Measurements from ENCODE around the gene OR5K4. TPM values are rescaled to one million over a fixed set of nuclear protein-coding genes. Genes with fewer than 3 reads are reported as not detected.

OR5K4 gene
- total RNA-seq, 4 donors from 2014 or later, result not detected

- no peak overlapping the region for H3K27ac ChIP-seq
- DNase-seq, result no peak
- no peaks in the 10 kb centered on the region for H3K27me3 ChIP-seq
- no peaks in the 10 kb centered on the region for H3K4me1 ChIP-seq
- no peaks in the 10 kb centered on the region for H3K36me3 ChIP-seq
- no peaks in the 10 kb centered on the region for H3K9me3 ChIP-seq
- no peak for TF ChIP-seq POLR2A (IDR thresholded peaks at IDR 0.05)
- TF ChIP-seq, protein P1, sequence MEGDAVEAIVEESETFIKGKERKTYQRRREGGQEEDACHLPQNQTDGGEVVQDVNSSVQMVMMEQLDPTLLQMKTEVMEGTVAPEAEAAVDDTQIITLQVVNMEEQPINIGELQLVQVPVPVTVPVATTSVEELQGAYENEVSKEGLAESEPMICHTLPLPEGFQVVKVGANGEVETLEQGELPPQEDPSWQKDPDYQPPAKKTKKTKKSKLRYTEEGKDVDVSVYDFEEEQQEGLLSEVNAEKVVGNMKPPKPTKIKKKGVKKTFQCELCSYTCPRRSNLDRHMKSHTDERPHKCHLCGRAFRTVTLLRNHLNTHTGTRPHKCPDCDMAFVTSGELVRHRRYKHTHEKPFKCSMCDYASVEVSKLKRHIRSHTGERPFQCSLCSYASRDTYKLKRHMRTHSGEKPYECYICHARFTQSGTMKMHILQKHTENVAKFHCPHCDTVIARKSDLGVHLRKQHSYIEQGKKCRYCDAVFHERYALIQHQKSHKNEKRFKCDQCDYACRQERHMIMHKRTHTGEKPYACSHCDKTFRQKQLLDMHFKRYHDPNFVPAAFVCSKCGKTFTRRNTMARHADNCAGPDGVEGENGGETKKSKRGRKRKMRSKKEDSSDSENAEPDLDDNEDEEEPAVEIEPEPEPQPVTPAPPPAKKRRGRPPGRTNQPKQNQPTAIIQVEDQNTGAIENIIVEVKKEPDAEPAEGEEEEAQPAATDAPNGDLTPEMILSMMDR (IDR thresholded peaks at IDR 0.05), result no peak
- no peak overlapping the region for H3K4me3 ChIP-seq
These were observed 27.4 kb upstream of the OR5K4 start for GRCh38 chr3:98326105-98326893.

GRCh38 chr3:98326945-98327344 lies 26.7 kb upstream of the OR5K4 start:
- no peak for DNase-seq
- no peaks in the 10 kb centered on the region for H3K4me1 ChIP-seq
- no peaks in the 10 kb centered on the region for H3K36me3 ChIP-seq
- no peak for TF ChIP-seq POLR2A (IDR thresholded peaks at IDR 0.05)
- TF ChIP-seq, protein P1 (IDR thresholded peaks at IDR 0.05), result no peak
- no peak overlapping the region for H3K27ac ChIP-seq
- no peaks in the 10 kb centered on the region for H3K9me3 ChIP-seq
- no peaks in the 10 kb centered on the region for H3K27me3 ChIP-seq
- H3K4me3 ChIP-seq, result no peak overlapping the region

DNA sequence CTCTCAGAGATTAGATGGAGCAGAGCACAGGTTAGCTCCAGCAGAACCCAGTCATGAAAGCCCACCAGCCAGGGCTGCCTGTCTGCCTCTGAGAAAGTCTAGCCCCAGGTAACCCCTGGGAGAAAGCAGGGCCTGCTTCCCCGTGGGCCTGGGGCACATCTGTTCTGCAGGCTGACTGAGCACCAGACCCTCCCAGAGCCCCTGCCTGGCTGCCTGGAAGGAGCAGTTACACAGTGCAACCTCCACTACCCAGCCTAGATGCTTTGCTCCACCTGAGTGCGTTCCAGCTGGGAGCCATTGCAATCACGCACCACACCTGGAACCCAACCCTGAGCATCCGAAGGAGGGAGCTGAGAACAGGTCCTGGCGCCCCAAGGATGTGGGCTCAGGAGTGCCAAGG lies 24.7 kb upstream of the OR5K4 start:
- H3K36me3 ChIP-seq, result no peaks in the 10 kb centered on the region
- H3K9me3 ChIP-seq, result no peaks in the 10 kb centered on the region
- H3K4me1 ChIP-seq, result no peaks in the 10 kb centered on the region
- no peak overlapping the region for H3K4me3 ChIP-seq
- TF ChIP-seq, protein P1 (IDR thresholded peaks at IDR 0.05), result no peak
- TF ChIP-seq POLR2A (IDR thresholded peaks at IDR 0.05), result no peak
- no peak for DNase-seq
- H3K27me3 ChIP-seq, result no peaks in the 10 kb centered on the region
- no peak overlapping the region for H3K27ac ChIP-seq

DNA sequence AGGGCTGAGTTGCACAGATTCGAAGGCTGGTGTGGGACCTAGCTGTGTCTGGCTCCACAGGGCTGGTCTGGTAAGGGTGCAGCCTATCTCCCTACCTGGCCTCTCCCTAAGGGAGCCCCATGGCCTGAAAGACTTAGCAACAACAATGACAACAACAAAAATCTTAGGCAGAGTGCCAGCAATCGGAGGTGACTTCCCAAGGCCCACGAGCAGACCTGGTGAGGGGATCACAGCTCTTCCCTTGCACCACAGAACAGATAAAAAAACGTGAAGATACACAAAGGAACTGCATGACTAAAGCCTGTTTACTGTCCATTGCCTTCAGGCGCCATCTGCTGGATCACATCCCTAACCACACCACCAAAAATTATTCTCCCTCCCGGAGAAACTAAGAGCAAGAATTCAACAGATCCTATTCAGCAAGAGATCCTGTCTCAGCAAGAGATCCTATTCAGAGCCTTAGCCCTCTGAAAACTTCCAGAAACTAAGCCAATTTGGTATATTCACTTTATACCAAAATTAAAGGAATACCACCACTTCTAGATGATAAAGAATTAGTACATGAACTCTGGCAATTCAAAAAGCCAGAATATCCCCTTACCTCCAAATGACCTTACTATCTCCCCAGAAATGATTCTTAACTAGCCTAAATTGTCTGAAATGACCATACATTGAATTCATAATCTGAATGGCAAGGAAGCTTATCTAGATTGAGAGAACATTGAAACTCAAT lies 24.1 kb upstream of the OR5K4 start:
- Histone ChIP-seq H3K4me3 (no peak overlapping the region), H3K36me3 (no peaks in the 10 kb centered on the region), H3K4me1 (no peaks in the 10 kb centered on the region), H3K27ac (no peak overlapping the region), H3K9me3 (no peaks in the 10 kb centered on the region), H3K27me3 (no peaks in the 10 kb centered on the region)
- peak in 1 of 3 donors; percentile 54 for DNase-seq
- no peak for TF ChIP-seq POLR2A (IDR thresholded peaks at IDR 0.05)
- TF ChIP-seq, protein P1 (IDR thresholded peaks at IDR 0.05), result peak in 5 of 6 experiments; percentile 5 to 63 (median 50)

DNA sequence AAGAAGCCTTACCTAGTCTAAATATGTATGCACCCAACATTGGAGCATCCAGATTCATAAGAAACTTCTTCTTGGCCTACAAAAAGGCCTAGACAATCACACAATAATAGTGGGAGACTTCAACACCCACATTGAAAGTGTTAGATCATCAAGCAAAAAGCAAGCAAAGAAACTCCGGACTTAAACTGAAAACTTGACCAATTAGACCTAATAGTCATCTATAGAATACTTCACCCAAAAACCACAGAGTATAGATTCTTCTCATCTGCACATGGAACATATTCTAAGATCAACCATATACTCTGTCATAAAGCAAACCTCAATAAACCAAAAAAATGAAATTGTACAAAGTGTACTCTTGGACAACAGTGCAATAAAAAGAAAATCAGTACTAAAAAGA lies 22.3 kb upstream of the OR5K4 start:
- Histone ChIP-seq H3K9me3 (no peaks in the 10 kb centered on the region), H3K36me3 (no peaks in the 10 kb centered on the region), H3K4me1 (no peaks in the 10 kb centered on the region), H3K4me3 (no peak overlapping the region), H3K27ac (no peak overlapping the region), H3K27me3 (no peaks in the 10 kb centered on the region)
- TF ChIP-seq, protein P1 (IDR thresholded peaks at IDR 0.05), result no peak
- no peak for TF ChIP-seq POLR2A (IDR thresholded peaks at IDR 0.05)
- no peak for DNase-seq

Data from Peyer's patch (tissue), 4 donors.